Body of pancreas (tissue), 4 donors: ENCODE data around the gene PALLD. TPM values are rescaled to one million over a fixed set of nuclear protein-coding genes. Genes with fewer than 3 reads are reported as not detected.

Experiments used
- ATAC-seq: fragments of 150-250 bp; one replicate; pipeline ENCODE4 v1.9.1; 2016
- DNase-seq, 4 donors: peaks; one replicate each; pipeline ENCODE4 v3.0.0-alpha.2; 2019
- H3K27ac ChIP-seq, 4 donors: fragments of 200-600 bp; sonication (generic); 1 replicate in 3 of 4; 2 replicates in 1 of 4; pipeline versions ENCODE4 v1.5.1 to v1.6.1; 2016 to 2019; ENCODE audit warnings: mild to moderate bottlenecking in 1 of 4, mixed read lengths in 1 of 4, moderate library complexity in 1 of 4
- H3K27me3 ChIP-seq, 2 donors: fragments of 200-600 bp; sonication (generic); one replicate each; pipeline ENCODE4 v1.6.0; 2016; ENCODE audit warnings: mild to moderate bottlenecking in 1 of 2
- H3K36me3 ChIP-seq, 2 donors: fragments of 200-600 bp; sonication (generic); replicated peaks in 1 of 2; 2 replicates each; pipeline ENCODE4 v1.5.1; 2016; ENCODE audit warnings: low read depth in 2 of 2; ENCODE audit not compliant: insufficient read depth in 1 of 2
- H3K4me1 ChIP-seq: fragments of 200-600 bp; sonication (generic); one replicate; pipeline ENCODE4 v1.6.0; 2016
- H3K4me3 ChIP-seq, 2 donors: fragments of 200-600 bp; sonication (generic); 1 replicate in 1 of 2; 2 replicates in 1 of 2; pipeline ENCODE4 v1.5.1; 2016 to 2019
- H3K9me3 ChIP-seq, 3 donors: fragments of 200-600 bp; sonication (generic); 1 replicate in 2 of 3; 2 replicates in 1 of 3; pipeline ENCODE4 v1.5.1; 2016
- POLR2A ChIP-seq, 3 donors: fragments of 450-650 bp; IDR thresholded peaks; one replicate each; pipeline ENCODE4 v1.6.1; 2016; ENCODE audit warnings: antibody characterized with exemption in 3 of 3, mild to moderate bottlenecking in 2 of 3
- WGBS, 2 donors: methylation state at CpG; one replicate each; pipeline ENCODE4 v1.1.5; 2017; 5-methylcytosine and 5-hydroxymethylcytosine counted together
- intact Hi-C: fragments of 100-400 bp; cut with DNase I; formaldehyde crosslinking; loops from one replicate; pipeline ENCODE4 v1.15.1; 2023
- total RNA-seq, 2 donors: library from RNA; depleted of rRNA; stranded (reverse); fragments of >200 nt; gene quantifications; one replicate each; pipeline ENCODE4 v1.1.0, GENCODE V29; 2016
- TF ChIP-seq, protein P1 (sequence below), 7 experiments: fragments of 450-650 bp in 4 of 7; fragments of 200-600 bp in 3 of 7; sonication (generic) in 3 of 7; IDR thresholded peaks; one replicate each; pipeline ENCODE4 v1.5.1; 2016 to 2019; ENCODE audit warnings: antibody characterized with exemption in 7 of 7

Gene PALLD
- total RNA-seq, 2 donors from 2014 or later: 46.8 to 52.4 TPM

DNA sequence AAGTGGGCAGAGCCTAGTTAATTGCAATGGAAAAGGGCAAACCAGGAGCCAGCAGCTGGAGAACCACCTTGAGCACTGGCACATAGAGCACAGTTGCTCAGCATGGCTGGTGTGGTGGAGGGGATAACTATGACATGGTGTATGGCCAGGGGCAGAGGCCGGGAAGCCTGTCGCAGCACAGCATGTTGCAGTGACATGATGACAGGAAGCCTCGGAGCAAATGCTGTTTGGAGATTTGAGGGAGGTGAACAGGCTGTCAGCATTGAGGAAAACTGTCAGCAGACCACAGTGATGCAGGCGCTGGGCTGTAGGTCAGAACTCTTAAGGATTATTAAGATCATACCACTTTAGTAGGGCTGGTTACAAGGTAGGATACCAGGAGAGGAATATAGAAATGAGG lies 284.5 kb downstream of the PALLD start:
- Histone ChIP-seq H3K4me1 (no peaks in the 10 kb centered on the region), H3K27me3 (no peaks in the 10 kb centered on the region), H3K4me3 (no peak overlapping the region), H3K36me3 (no peaks in the 10 kb centered on the region), H3K9me3 (no peaks in the 10 kb centered on the region), H3K27ac (no peak overlapping the region)
- ATAC-seq (no peak), DNase-seq (no peak)
- no peak for TF ChIP-seq POLR2A (IDR thresholded peaks at IDR 0.05)
- TF ChIP-seq, protein P1, sequence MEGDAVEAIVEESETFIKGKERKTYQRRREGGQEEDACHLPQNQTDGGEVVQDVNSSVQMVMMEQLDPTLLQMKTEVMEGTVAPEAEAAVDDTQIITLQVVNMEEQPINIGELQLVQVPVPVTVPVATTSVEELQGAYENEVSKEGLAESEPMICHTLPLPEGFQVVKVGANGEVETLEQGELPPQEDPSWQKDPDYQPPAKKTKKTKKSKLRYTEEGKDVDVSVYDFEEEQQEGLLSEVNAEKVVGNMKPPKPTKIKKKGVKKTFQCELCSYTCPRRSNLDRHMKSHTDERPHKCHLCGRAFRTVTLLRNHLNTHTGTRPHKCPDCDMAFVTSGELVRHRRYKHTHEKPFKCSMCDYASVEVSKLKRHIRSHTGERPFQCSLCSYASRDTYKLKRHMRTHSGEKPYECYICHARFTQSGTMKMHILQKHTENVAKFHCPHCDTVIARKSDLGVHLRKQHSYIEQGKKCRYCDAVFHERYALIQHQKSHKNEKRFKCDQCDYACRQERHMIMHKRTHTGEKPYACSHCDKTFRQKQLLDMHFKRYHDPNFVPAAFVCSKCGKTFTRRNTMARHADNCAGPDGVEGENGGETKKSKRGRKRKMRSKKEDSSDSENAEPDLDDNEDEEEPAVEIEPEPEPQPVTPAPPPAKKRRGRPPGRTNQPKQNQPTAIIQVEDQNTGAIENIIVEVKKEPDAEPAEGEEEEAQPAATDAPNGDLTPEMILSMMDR (IDR thresholded peaks at IDR 0.05): no peak
- intact Hi-C loops: no loop called here
- 74 to 79% methylated on average over 4 of the region's 4 CpGs for WGBS, 2 donors

DNA sequence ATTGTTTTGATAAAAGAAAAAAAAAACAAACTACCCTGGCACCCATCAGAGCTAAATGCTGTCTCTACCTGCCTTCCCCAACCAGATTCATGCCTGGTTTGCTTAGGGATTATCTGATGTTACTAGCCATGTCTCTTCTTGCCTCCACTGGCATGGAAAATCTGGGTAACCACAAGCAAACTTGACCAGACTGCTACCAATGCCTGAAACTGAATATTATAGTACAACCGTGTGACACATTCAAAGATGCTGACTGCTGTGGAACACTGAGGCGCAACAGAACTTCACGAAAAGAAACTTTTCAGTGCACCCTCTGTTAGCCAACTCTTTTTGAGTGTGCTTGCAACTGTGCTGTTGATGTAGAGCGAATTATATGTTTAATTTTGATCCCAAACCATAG lies 285.1 kb downstream of the PALLD start:
- ATAC-seq (no peak), DNase-seq (no peak)
- no peaks in the 10 kb centered on the region for H3K9me3 ChIP-seq
- intact Hi-C loops: no loop called here
- no peak overlapping the region for H3K27ac ChIP-seq
- no peak overlapping the region for H3K4me3 ChIP-seq
- TF ChIP-seq, protein P1 (IDR thresholded peaks at IDR 0.05): no peak
- no peak for TF ChIP-seq POLR2A (IDR thresholded peaks at IDR 0.05)
- H3K4me1 ChIP-seq: no peaks in the 10 kb centered on the region
- WGBS, 2 donors: 77 to 91% methylated on average over 4 of the region's 4 CpGs
- H3K27me3 ChIP-seq: no peaks in the 10 kb centered on the region
- H3K36me3 ChIP-seq: no peaks in the 10 kb centered on the region

DNA sequence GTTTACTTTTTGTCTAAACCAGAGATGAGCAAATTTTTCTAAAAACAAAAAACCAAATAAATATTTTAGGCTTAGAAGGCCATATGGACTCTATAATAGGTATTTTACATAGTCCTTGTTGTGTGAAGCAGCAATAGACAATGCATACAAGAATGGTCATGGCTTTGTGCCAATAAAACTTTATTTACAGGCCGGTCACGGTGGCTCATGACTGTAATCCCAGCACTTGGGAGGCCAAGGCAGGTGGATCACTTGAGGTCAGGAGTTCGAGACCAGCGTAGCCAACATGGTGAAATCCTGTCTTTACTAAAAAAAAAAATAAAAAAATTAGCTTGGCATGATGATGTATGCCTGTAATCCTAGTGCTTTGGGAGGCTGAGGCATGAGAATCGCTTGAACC lies 285.6 kb downstream of the PALLD start:
- no peaks in the 10 kb centered on the region for H3K36me3 ChIP-seq
- H3K27ac ChIP-seq: no peak overlapping the region
- ATAC-seq (no peak), DNase-seq (no peak)
- H3K4me1 ChIP-seq: no peaks in the 10 kb centered on the region
- TF ChIP-seq POLR2A (IDR thresholded peaks at IDR 0.05): no peak
- TF ChIP-seq, protein P1 (IDR thresholded peaks at IDR 0.05): no peak
- WGBS, 2 donors: 90 to 96% methylated on average over 5 of the region's 5 CpGs
- no peak overlapping the region for H3K4me3 ChIP-seq
- intact Hi-C loops: no loop called here
- no peaks in the 10 kb centered on the region for H3K9me3 ChIP-seq
- no peaks in the 10 kb centered on the region for H3K27me3 ChIP-seq

DNA sequence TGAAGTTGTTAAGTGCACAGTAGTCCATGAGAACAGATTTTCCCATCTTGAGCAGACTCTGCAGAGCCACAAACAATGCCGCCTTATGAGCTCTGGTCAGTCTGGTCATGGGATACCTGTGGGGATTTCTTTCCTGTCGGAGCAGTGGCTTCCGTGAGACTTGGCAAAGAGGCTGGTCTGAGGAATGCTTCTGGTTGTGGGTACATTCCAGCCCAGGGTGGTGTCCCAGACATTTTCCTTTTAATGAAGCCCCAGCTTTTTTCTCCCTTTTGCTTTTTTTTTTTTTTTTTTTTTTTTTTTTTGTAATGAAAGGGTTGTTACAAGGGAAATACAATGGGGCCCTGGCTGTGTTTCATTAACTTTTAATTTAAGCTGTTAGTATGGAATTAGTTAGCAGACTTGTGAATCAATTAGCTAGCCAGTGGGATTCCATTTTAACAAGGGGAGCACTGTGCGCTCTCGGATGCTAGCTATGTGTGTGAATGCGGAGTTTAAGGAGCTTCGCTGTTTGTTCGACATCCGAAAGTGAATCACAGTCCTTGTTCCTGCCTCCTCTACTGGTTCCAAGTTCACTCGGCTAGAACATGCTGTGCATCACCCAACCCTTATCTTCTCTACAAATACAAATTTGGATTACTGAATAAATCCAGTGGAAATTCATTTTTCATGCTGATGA lies 288.1 kb downstream of the PALLD start:
- Histone ChIP-seq H3K36me3 (no peaks in the 10 kb centered on the region), H3K27me3 (peaks cover 0 to 3% of the 10 kb centered on the region in 2 donors), H3K27ac (peak overlapping the region in 1 of 4 donors; percentile 20), H3K9me3 (no peaks in the 10 kb centered on the region), H3K4me1 (no peaks in the 10 kb centered on the region), H3K4me3 (no peak overlapping the region)
- WGBS, 2 donors: 76 to 85% methylated on average over 10 of the region's 10 CpGs
- peak in 3 of 4 donors; percentile 19 to 54 (median 44) for DNase-seq
- peak; percentile 73 for ATAC-seq
- no peak for TF ChIP-seq POLR2A (IDR thresholded peaks at IDR 0.05)
- TF ChIP-seq, protein P1 (IDR thresholded peaks at IDR 0.05): no peak
- intact Hi-C loops: no loop called here

DNA sequence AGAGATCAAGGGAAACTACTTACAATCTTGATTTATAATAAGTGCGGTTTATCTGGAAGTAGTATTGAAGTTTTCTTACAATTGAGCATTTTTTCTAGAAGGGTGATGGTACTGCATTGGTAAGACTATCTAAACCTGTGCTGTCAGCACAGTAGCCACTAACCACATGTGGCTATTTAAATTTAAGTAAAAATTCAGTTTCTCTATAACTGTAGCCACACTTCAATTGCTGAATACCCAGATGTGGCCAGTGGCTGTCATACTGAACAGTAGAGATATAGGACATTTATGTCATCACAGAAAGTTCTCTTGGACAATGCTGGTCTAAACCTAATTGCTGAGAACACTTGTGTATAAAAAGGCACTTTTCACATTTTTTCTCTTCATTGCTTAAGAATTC lies 290.5 kb downstream of the PALLD start:
- WGBS, 2 donors: 83 to 86% methylated on average over 1 of the region's 1 CpG
- Histone ChIP-seq H3K27me3 (peaks cover 0 to 3% of the 10 kb centered on the region in 2 donors), H3K4me1 (no peaks in the 10 kb centered on the region), H3K9me3 (no peaks in the 10 kb centered on the region), H3K4me3 (no peak overlapping the region), H3K27ac (no peak overlapping the region), H3K36me3 (no peaks in the 10 kb centered on the region)
- DNase-seq (no peak), ATAC-seq (no peak)
- no peak for TF ChIP-seq POLR2A (IDR thresholded peaks at IDR 0.05)
- TF ChIP-seq, protein P1 (IDR thresholded peaks at IDR 0.05): no peak
- intact Hi-C loops: no loop called here
